ENCODE results near the gene MRPS7. TPM values are rescaled to one million over a fixed set of nuclear protein-coding genes. Genes with fewer than 3 reads are reported as not detected.

The MRPS7 gene
- total and polyA plus RNA-seq, 2 of the 8 experiments (the other 6 are each of a cell fraction or from before 2014, with no cell fraction given), result 63.4 to 79.4 TPM

DNA sequence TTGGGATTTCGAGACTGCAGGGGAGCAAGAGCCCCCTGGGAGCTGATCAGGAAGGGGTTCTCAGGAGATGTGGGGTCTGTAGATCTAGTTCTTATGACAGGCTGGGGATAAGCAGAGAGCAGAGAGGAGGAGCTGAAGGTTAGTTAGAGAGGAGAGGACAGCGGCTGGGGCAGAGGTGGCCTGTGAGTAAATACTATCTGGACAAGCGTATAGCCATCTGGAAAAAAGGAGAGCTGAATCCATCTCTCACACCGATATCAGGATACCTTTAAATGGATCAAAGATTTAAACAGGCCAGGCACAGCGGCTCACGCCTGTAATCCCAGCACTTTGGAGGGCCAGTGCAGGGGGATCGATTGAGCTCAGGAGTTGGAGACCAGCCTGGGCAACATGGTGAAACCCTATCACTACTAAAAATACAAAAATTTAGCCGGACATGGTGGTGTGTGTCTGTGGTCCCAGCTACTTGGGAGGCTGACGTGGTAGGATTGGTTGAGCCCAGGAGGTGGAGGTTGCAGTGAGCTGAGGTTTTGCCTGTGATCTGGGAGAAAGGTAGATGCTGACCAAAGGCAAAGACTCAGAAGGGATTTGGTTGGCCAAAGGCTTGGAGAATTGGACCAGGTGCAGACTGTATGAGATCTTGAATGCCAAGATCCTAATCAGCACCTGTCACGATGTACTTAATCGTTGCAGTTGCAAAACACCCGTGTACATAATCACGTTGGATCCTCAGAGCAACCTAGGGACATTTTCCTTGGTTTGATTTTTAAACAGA is 46.5 kb downstream of the MRPS7 start:
- Histone ChIP-seq H3K4me3 (ENCODE audit: extremely low read depth in 1 of 4, insufficient read depth in 2 of 4, low read depth in 3 of 4, low read length in 4 of 4) (no peak overlapping the region), H3K23ac (ENCODE audit: insufficient read length) (no peak overlapping the region), H3K14ac (ENCODE audit: insufficient read length) (no peak overlapping the region), H2BK20ac (ENCODE audit: low read length) (no peak overlapping the region), H2AFZ (ENCODE audit: low read length) (no peak overlapping the region), H4K8ac (ENCODE audit: extremely low read depth, insufficient read depth, low read length) (no peak overlapping the region), H3K27ac (ENCODE audit: low read depth, low read length) (no peak overlapping the region), H3K56ac (replicated peaks; ENCODE audit: insufficient read length, low read depth, low read length) (no peak overlapping the region), H2BK12ac (ENCODE audit: low read depth, low read length) (no peak overlapping the region), H3K27me3 (replicated peaks in 1 of 4; ENCODE audit: control insufficient read depth in 3 of 4, extremely low read depth in 1 of 4, insufficient read depth in 3 of 4, low read length in 3 of 4) (no peaks in the 10 kb centered on the region), H3K4me1 (replicated peaks in 1 of 4; ENCODE audit: control insufficient read depth in 3 of 4, insufficient read depth in 4 of 4, low read length in 3 of 4) (peaks cover 0 to 4% (median 2%) of the 10 kb centered on the region in 4 experiments; a peak in 1 of 7 replicates), H3K9me3 (ENCODE audit: insufficient read depth in 2 of 2, low read depth in 1 of 2, low read length in 1 of 2) (no peaks in the 10 kb centered on the region), H2AK5ac (ENCODE audit: low read depth, low read length) (no peak overlapping the region), H3K4ac (replicated peaks; ENCODE audit: insufficient read length, low read depth, low read length) (no peak overlapping the region), H3K18ac (ENCODE audit: extremely low read depth, low read length) (no peak overlapping the region), H3K79me1 (ENCODE audit: low read depth, low read length) (no peaks in the 10 kb centered on the region), H3K36me3 (ENCODE audit: control insufficient read depth in 2 of 4, insufficient read depth in 4 of 4, low read length in 3 of 4) (no peaks in the 10 kb centered on the region; a peak in 2 of 8 replicates), H3K4me2 (ENCODE audit: insufficient read depth in 1 of 2, low read depth in 2 of 2, low read length in 2 of 2) (no peak overlapping the region), H4K20me1 (replicated peaks in 1 of 2; ENCODE audit: control insufficient read depth in 1 of 2, insufficient read depth in 2 of 2, low read length in 2 of 2) (no peaks in the 10 kb centered on the region), H2BK120ac (replicated peaks; ENCODE audit: low read depth, low read length) (no peak overlapping the region), H2BK15ac (ENCODE audit: low read length) (no peak overlapping the region), H3K9ac (replicated peaks in 1 of 4; ENCODE audit: extremely low read depth in 1 of 4, low read depth in 3 of 4, low read length in 3 of 4) (no peak overlapping the region), H2BK5ac (ENCODE audit: low read depth, low read length) (no peak overlapping the region), H3K79me2 (ENCODE audit: control insufficient read depth in 1 of 2, insufficient read depth in 2 of 2, low read length in 2 of 2) (no peaks in the 10 kb centered on the region), H4K91ac (replicated peaks; ENCODE audit: insufficient read length, low read length) (no peak overlapping the region), H4K5ac (ENCODE audit: insufficient read length, low read depth, low read length) (no peak overlapping the region), H3K23me2 (ENCODE audit: low read depth, low read length) (no peaks in the 10 kb centered on the region; the same call in 1 of the 2 replicates)
- DNase-seq (ENCODE audit: low read depth in 1 of 2, low spot score in 2 of 2) (no peak), FAIRE-seq (no peak)
- ChIA-PET POLR2A (ENCODE audit: partially characterized antibody) (interaction anchor here (0.5 to 2.3 kb wide), 5 partner anchors 10 to 153 kb away, joined by 3 to 8 read pairs (median 3); no protein-coding TSS in a partner anchor), CTCF (ENCODE audit: partially characterized antibody) (interaction anchor here (0.9 to 3.8 kb wide), 5 partner anchors 14 to 149 kb away, joined by 3 to 17 read pairs (median 5); no protein-coding TSS in a partner anchor)
- WGBS, 2 experiments (ENCODE audit: extremely low coverage in 1 of 2, insufficient coverage in 1 of 2, insufficient read length in 1 of 2, insufficient replicate concordance in 2 of 2, low coverage in 1 of 2, low lambda C conversion rate in 2 of 2, missing lambda C conversion rate in 1 of 2), result 89% methylated on average over 13 of the region's 13 CpGs; no CpG with 5 or more reads in 1 of the 2 experiments
- no peak for TF ChIP-seq FOSL1 (IDR thresholded peaks at IDR 0.05; ENCODE audit: insufficient read depth, low read depth, low read length)
- no peak for TF ChIP-seq ASH2L (IDR thresholded peaks at IDR 0.05; ENCODE audit: low read length)
- no peak for TF ChIP-seq YY1 (IDR thresholded peaks at IDR 0.05; ENCODE audit: low read depth, low read length)
- TF ChIP-seq JUN (IDR thresholded peaks at IDR 0.05; ENCODE audit: low read depth, low read length), result no peak
- TF ChIP-seq, protein P1, sequence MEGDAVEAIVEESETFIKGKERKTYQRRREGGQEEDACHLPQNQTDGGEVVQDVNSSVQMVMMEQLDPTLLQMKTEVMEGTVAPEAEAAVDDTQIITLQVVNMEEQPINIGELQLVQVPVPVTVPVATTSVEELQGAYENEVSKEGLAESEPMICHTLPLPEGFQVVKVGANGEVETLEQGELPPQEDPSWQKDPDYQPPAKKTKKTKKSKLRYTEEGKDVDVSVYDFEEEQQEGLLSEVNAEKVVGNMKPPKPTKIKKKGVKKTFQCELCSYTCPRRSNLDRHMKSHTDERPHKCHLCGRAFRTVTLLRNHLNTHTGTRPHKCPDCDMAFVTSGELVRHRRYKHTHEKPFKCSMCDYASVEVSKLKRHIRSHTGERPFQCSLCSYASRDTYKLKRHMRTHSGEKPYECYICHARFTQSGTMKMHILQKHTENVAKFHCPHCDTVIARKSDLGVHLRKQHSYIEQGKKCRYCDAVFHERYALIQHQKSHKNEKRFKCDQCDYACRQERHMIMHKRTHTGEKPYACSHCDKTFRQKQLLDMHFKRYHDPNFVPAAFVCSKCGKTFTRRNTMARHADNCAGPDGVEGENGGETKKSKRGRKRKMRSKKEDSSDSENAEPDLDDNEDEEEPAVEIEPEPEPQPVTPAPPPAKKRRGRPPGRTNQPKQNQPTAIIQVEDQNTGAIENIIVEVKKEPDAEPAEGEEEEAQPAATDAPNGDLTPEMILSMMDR (IDR thresholded peaks at IDR 0.05; ENCODE audit: control extremely low read depth in 1 of 3, insufficient read depth in 1 of 3, low read depth in 1 of 3, low read length in 3 of 3), result no peak
- TF ChIP-seq, protein P2, sequence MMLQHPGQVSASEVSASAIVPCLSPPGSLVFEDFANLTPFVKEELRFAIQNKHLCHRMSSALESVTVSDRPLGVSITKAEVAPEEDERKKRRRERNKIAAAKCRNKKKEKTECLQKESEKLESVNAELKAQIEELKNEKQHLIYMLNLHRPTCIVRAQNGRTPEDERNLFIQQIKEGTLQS (IDR thresholded peaks at IDR 0.05; ENCODE audit: insufficient read depth, low read depth, low read length), result no peak
- TF ChIP-seq CBX8 (IDR thresholded peaks at IDR 0.05; ENCODE audit: borderline replicate concordance, low read depth, low read length), result no peak
- TF ChIP-seq BRCA1 (IDR thresholded peaks at IDR 0.05; ENCODE audit: low read depth, low read length), result no peak
- TF ChIP-seq KDM5A (IDR thresholded peaks at IDR 0.05; ENCODE audit: low read length), result no peak
